ENCODE data around the gene MYH16.
A peak's percentile ranks its signal among the peaks of the same experiment; 100 is the strongest.

The MYH16 gene

GRCh38 chr7:99238558-99239341, 33.9 kb upstream of the MYH16 start:
- DNase-seq (ENCODE audit: low read depth): no peak
- no peak overlapping the region for H3K4me3 ChIP-seq (ENCODE audit: low read length)
- no peak for TF ChIP-seq CTCF (IDR thresholded peaks at IDR 0.05; ENCODE audit: insufficient read depth, low read depth, low read length, missing control alignments)

- no peak for TF ChIP-seq CTCF (IDR thresholded peaks at IDR 0.05; ENCODE audit: insufficient read depth, low read depth, low read length, missing control alignments)
- no peak overlapping the region for H3K4me3 ChIP-seq (ENCODE audit: low read length)
- DNase-seq (ENCODE audit: low read depth): no peak
These were observed 30.0 kb upstream of the MYH16 start for GRCh38 chr7:99242682-99243081.

GRCh38 chr7:99243751-99244337, 28.8 kb upstream of the MYH16 start:
- H3K4me3 ChIP-seq (ENCODE audit: low read length): no peak overlapping the region
- DNase-seq (ENCODE audit: low read depth): no peak
- no peak for TF ChIP-seq CTCF (IDR thresholded peaks at IDR 0.05; ENCODE audit: insufficient read depth, low read depth, low read length, missing control alignments)

GRCh38 chr7:99244939-99245338, 27.7 kb upstream of the MYH16 start:
- peak; percentile 87 for DNase-seq (ENCODE audit: low read depth)
- no peak overlapping the region for H3K4me3 ChIP-seq (ENCODE audit: low read length)
- no peak for TF ChIP-seq CTCF (IDR thresholded peaks at IDR 0.05; ENCODE audit: insufficient read depth, low read depth, low read length, missing control alignments)

GRCh38 chr7:99248391-99249095, 24.1 kb upstream of the MYH16 start:
- H3K4me3 ChIP-seq (ENCODE audit: low read length): no peak overlapping the region
- peak; percentile 64 for DNase-seq (ENCODE audit: low read depth)
- TF ChIP-seq CTCF (IDR thresholded peaks at IDR 0.05; ENCODE audit: insufficient read depth, low read depth, low read length, missing control alignments): no peak

- TF ChIP-seq CTCF (IDR thresholded peaks at IDR 0.05; ENCODE audit: insufficient read depth, low read depth, low read length, missing control alignments): no peak
- no peak for DNase-seq (ENCODE audit: low read depth)
- no peak overlapping the region for H3K4me3 ChIP-seq (ENCODE audit: low read length)
These were observed 22.6 kb upstream of the MYH16 start for GRCh38 chr7:99249985-99250575.

Data from epithelial cell of esophagus (primary cell).